Hepatocyte (in vitro differentiated cells): ENCODE measurements around the gene KIAA0825.
"Not testable (repeated sequence)": the region's sequence is repeated elsewhere in the genome, so short reads cannot be mapped to it uniquely, and the experiment has no call there.

Experiments used
- CTCF ChIP-seq: fragments of 200-600 bp; sonication (generic); IDR thresholded peaks from 2 replicates; pipeline ENCODE4 v1.5.1; 2016; ENCODE audit warnings: antibody characterized with exemption, mild to moderate bottlenecking; ENCODE audit not compliant: poor library complexity
- EZH2 ChIP-seq: fragments of 200-600 bp; sonication (generic); IDR thresholded peaks from 2 replicates; pipeline ENCODE4 v1.6.1; 2016; ENCODE audit warnings: antibody characterized with exemption, mild to moderate bottlenecking, borderline replicate concordance
- EZH2phosphoT487 ChIP-seq: fragments of 200-600 bp; sonication (generic); IDR thresholded peaks from one replicate; pipeline ENCODE4 v1.6.1; 2018; ENCODE audit warnings: antibody characterized with exemption, mild to moderate bottlenecking, low read depth, moderate library complexity; ENCODE audit not compliant: unreplicated experiment, severe bottlenecking

- not testable (repeated sequence) for TF ChIP-seq CTCF, EZH2, EZH2phosphoT487
These were observed 45.1 kb downstream of the KIAA0825 start for GRCh38 chr5:94573349-94573748.
